ENCODE measurements around the gene TRIM58. TPM values are rescaled to one million over a fixed set of nuclear protein-coding genes. Genes with fewer than 3 reads are reported as not detected.

Gene TRIM58
- total RNA-seq, 1 experiment from 2014 or later: not detected

DNA sequence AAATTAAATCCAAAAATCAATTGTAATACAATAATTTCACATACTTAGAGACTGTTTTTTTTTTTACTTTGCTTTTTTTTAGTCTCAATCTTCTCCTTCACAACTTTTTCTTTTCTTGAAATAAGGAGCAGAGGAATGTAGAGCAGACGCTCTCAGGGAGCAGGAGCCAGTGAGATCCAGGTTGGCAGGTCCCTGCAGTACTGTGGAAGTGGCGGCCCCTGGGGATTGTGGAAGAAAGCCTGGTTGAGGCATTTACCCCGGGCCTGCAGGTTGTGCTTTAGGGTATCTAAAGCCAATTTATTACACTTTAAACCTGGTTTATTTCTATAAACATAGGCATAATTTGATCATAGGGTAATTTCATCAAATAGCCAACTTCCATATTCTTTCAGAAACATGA, 67.0 kb downstream of the TRIM58 start:
- no TSS peak for BruUV-seq (replicated peaks)
- H3K27me3 ChIP-seq (ENCODE audit: insufficient read depth, low read length): no peaks in the 10 kb centered on the region
- DNase-seq (ENCODE audit: low read depth, low spot score) (no peak), ATAC-seq (no peak)
- H3K36me3 ChIP-seq (ENCODE audit: control insufficient read depth in 1 of 2, insufficient read depth in 2 of 2, low read length in 2 of 2): no peaks in the 10 kb centered on the region
- no peak overlapping the region for H2AFZ ChIP-seq (ENCODE audit: low read depth, low read length, poor library complexity, severe bottlenecking)
- no peak for TF ChIP-seq SRF (IDR thresholded peaks at IDR 0.05; ENCODE audit: low read depth)
- ChIA-PET RAD21 (ENCODE audit: low non-redundant PET in 1 of 2, low total read pairs in 2 of 2, uncharacterized antibody in 2 of 2, unreplicated experiment in 2 of 2) (no interaction called here), CTCF (no interaction called here), POLR2A (no interaction called here)
- H3K4me3 ChIP-seq (replicated peaks in 1 of 2; ENCODE audit: low read depth in 1 of 2, low read length in 2 of 2): no peak overlapping the region
- H3K27ac ChIP-seq (ENCODE audit: low read depth, low read length): no peak overlapping the region
- no peak overlapping the region for H3K4me2 ChIP-seq (ENCODE audit: low read length)
- H3K9ac ChIP-seq (ENCODE audit: low read length): no peak overlapping the region
- H3K79me2 ChIP-seq (ENCODE audit: insufficient read depth, low read length): no peaks in the 10 kb centered on the region
- no peaks in the 10 kb centered on the region for H3K9me2 ChIP-seq (ENCODE audit: insufficient read depth)
- intact Hi-C loops (cut with micrococcal nuclease): no loop called here
- H3K4me1 ChIP-seq (ENCODE audit: control insufficient read depth in 1 of 2, insufficient read depth in 2 of 2, low read length in 2 of 2): no peaks in the 10 kb centered on the region
- H4K20me1 ChIP-seq (ENCODE audit: insufficient read depth): no peaks in the 10 kb centered on the region
- H3K9me3 ChIP-seq (ENCODE audit: control insufficient read depth in 1 of 2, insufficient read depth in 1 of 2, low read depth in 1 of 2, low read length in 2 of 2): peaks cover 0 to 23% of the 10 kb centered on the region in 2 experiments; a peak in 2 of 4 replicates

DNA sequence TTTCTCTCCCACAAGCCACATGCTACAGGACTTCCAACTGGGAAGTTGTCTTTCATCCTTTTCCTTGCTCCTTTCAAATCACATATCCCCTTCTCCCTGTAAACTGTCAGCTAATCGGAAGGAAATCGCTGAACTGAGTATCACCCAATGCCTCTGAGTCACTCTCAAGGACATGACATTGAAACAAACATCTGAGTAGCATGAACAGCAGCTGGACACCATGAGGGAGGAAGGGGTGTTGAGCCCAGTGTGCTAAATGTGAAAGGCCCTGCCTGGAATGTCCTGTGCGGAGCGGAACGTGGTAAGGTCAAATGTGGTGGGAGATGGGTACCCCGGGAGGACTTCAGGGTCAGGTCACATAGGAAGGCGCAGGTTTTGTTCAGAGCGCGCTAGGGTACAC, 67.9 kb downstream of the TRIM58 start, which contains the start of gene OR2AJ1:
TSS of gene OR2AJ1 (plus strand) at position 22 of the 400 bp plus-strand sequence. CDS start 8,880 bp downstream, outside the sequence.
- Histone ChIP-seq H3K4me3 (replicated peaks in 1 of 2; ENCODE audit: low read depth in 1 of 2, low read length in 2 of 2) (no peak within 1 kb of the TSS), H3K36me3 (ENCODE audit: control insufficient read depth in 1 of 2, insufficient read depth in 2 of 2, low read length in 2 of 2) (no peaks in the 10 kb centered on the region), H3K9me2 (ENCODE audit: insufficient read depth) (no peaks in the 10 kb centered on the region), H3K27ac (ENCODE audit: low read depth, low read length) (no peak within 1 kb of the TSS), H2AFZ (ENCODE audit: low read depth, low read length, poor library complexity, severe bottlenecking) (no peak within 1 kb of the TSS), H3K27me3 (ENCODE audit: insufficient read depth, low read length) (no peaks in the 10 kb centered on the region), H4K20me1 (ENCODE audit: insufficient read depth) (no peaks in the 10 kb centered on the region), H3K9me3 (ENCODE audit: control insufficient read depth in 1 of 2, insufficient read depth in 1 of 2, low read depth in 1 of 2, low read length in 2 of 2) (peaks cover 0 to 23% of the 10 kb centered on the region in 2 experiments; a peak in 2 of 4 replicates), H3K9ac (ENCODE audit: low read length) (no peak within 1 kb of the TSS), H3K4me1 (ENCODE audit: control insufficient read depth in 1 of 2, insufficient read depth in 2 of 2, low read length in 2 of 2) (no peaks in the 10 kb centered on the region), H3K79me2 (ENCODE audit: insufficient read depth, low read length) (no peaks in the 10 kb centered on the region), H3K4me2 (ENCODE audit: low read length) (no peak within 1 kb of the TSS)
- TF ChIP-seq FOSL1 (IDR thresholded peaks at IDR 0.05; ENCODE audit: low read depth): no peak
- no peak for TF ChIP-seq EGR1 (IDR thresholded peaks at IDR 0.05; ENCODE audit: low read depth)
- TF ChIP-seq, protein P1, sequence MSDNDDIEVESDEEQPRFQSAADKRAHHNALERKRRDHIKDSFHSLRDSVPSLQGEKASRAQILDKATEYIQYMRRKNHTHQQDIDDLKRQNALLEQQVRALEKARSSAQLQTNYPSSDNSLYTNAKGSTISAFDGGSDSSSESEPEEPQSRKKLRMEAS (IDR thresholded peaks at IDR 0.05): no peak
- TF ChIP-seq, protein P2, sequence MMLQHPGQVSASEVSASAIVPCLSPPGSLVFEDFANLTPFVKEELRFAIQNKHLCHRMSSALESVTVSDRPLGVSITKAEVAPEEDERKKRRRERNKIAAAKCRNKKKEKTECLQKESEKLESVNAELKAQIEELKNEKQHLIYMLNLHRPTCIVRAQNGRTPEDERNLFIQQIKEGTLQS (IDR thresholded peaks at IDR 0.05): no peak
- no peak for TF ChIP-seq TCF7L2 (IDR thresholded peaks at IDR 0.05; ENCODE audit: borderline replicate concordance, extremely low read depth, insufficient read depth, insufficient read length)
- no peak for TF ChIP-seq ELF1 (IDR thresholded peaks at IDR 0.05; ENCODE audit: borderline replicate concordance, low read depth)
- TF ChIP-seq, protein P3, sequence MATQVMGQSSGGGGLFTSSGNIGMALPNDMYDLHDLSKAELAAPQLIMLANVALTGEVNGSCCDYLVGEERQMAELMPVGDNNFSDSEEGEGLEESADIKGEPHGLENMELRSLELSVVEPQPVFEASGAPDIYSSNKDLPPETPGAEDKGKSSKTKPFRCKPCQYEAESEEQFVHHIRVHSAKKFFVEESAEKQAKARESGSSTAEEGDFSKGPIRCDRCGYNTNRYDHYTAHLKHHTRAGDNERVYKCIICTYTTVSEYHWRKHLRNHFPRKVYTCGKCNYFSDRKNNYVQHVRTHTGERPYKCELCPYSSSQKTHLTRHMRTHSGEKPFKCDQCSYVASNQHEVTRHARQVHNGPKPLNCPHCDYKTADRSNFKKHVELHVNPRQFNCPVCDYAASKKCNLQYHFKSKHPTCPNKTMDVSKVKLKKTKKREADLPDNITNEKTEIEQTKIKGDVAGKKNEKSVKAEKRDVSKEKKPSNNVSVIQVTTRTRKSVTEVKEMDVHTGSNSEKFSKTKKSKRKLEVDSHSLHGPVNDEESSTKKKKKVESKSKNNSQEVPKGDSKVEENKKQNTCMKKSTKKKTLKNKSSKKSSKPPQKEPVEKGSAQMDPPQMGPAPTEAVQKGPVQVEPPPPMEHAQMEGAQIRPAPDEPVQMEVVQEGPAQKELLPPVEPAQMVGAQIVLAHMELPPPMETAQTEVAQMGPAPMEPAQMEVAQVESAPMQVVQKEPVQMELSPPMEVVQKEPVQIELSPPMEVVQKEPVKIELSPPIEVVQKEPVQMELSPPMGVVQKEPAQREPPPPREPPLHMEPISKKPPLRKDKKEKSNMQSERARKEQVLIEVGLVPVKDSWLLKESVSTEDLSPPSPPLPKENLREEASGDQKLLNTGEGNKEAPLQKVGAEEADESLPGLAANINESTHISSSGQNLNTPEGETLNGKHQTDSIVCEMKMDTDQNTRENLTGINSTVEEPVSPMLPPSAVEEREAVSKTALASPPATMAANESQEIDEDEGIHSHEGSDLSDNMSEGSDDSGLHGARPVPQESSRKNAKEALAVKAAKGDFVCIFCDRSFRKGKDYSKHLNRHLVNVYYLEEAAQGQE (IDR thresholded peaks at IDR 0.05; ENCODE audit: low read depth): no peak
- TF ChIP-seq RAD21 (IDR thresholded peaks at IDR 0.05; ENCODE audit: low read depth): no peak
- TF ChIP-seq JUND (IDR thresholded peaks at IDR 0.05): no peak
- no peak for TF ChIP-seq SIN3A (IDR thresholded peaks at IDR 0.05; ENCODE audit: low read depth)
- TF ChIP-seq POLR2AphosphoS5 (IDR thresholded peaks at IDR 0.05; ENCODE audit: low read depth, low read length): no peak
- TF ChIP-seq EZH2phosphoT487 (IDR thresholded peaks at IDR 0.05; ENCODE audit: borderline replicate concordance): no peak
- no peak for TF ChIP-seq POLR2A (IDR thresholded peaks at IDR 0.05; ENCODE audit: borderline replicate concordance, extremely low read depth, insufficient read depth, insufficient read length)
- TF ChIP-seq SP1 (IDR thresholded peaks at IDR 0.05; ENCODE audit: low read depth): no peak
- TF ChIP-seq, protein P4, sequence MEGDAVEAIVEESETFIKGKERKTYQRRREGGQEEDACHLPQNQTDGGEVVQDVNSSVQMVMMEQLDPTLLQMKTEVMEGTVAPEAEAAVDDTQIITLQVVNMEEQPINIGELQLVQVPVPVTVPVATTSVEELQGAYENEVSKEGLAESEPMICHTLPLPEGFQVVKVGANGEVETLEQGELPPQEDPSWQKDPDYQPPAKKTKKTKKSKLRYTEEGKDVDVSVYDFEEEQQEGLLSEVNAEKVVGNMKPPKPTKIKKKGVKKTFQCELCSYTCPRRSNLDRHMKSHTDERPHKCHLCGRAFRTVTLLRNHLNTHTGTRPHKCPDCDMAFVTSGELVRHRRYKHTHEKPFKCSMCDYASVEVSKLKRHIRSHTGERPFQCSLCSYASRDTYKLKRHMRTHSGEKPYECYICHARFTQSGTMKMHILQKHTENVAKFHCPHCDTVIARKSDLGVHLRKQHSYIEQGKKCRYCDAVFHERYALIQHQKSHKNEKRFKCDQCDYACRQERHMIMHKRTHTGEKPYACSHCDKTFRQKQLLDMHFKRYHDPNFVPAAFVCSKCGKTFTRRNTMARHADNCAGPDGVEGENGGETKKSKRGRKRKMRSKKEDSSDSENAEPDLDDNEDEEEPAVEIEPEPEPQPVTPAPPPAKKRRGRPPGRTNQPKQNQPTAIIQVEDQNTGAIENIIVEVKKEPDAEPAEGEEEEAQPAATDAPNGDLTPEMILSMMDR (IDR thresholded peaks at IDR 0.05 in 2 of 3, conservative IDR thresholded peaks at IDR 0.05 in 1 of 3; ENCODE audit: borderline replicate concordance in 1 of 3, insufficient read depth in 1 of 3, low read depth in 2 of 3, low read length in 2 of 3): no peak
- POLR2A ChIA-PET: no interaction called here
- intact Hi-C loops (cut with micrococcal nuclease): no loop called here
- ATAC-seq (no peak), DNase-seq (ENCODE audit: low read depth, low spot score) (no peak)
- no TSS peak for BruUV-seq (replicated peaks)
- CTCF ChIA-PET: no interaction called here
- RAD21 ChIA-PET (ENCODE audit: low non-redundant PET in 1 of 2, low total read pairs in 2 of 2, uncharacterized antibody in 2 of 2, unreplicated experiment in 2 of 2): no interaction called here

Measured in HCT116 (cell line).